GM23338 (cell line): ENCODE results near the gene IGF1R. TPM values are rescaled to one million over a fixed set of nuclear protein-coding genes. Genes with fewer than 3 reads are reported as not detected.

Experiments used
- ATAC-seq: fragments of 200-7000 bp; cut with Tn5 transposase; 3 replicates; pipeline ENCODE4 v1.9.1; 2020
- DNase-seq: peaks from one replicate; pipeline ENCODE4 v3.0.0-alpha.2; 2015; ENCODE audit warnings: low spot score
- H2AFZ ChIP-seq: fragments of 200-600 bp; sonication (generic); 2 replicates; pipeline ENCODE4 v1.8.0; 2016; ENCODE audit warnings: antibody characterized with exemption, mild to moderate bottlenecking, moderate library complexity
- H3F3A ChIP-seq: fragments of 200-600 bp; sonication (generic); replicated peaks from 2 replicates; pipeline ENCODE4 v1.8.0; 2017; ENCODE audit warnings: antibody characterized with exemption, mixed run types, low read depth
- H3K27ac ChIP-seq: fragments of 200-600 bp; sonication (generic); 2 replicates; pipeline ENCODE4 v1.6.1; 2016; ENCODE audit warnings: low read depth
- H3K27me3 ChIP-seq: fragments of 200-600 bp; sonication (generic); 2 replicates; pipeline ENCODE4 v1.8.0; 2016; ENCODE audit warnings: mild to moderate bottlenecking, mixed run types, moderate library complexity; ENCODE audit not compliant: insufficient read depth
- H3K36me3 ChIP-seq: fragments of 200-600 bp; sonication (generic); 2 replicates; pipeline ENCODE4 v1.8.0; 2016; ENCODE audit warnings: mild to moderate bottlenecking; ENCODE audit not compliant: insufficient read depth
- H3K4me1 ChIP-seq: fragments of 200-600 bp; sonication (generic); 2 replicates; pipeline ENCODE4 v1.8.0; 2016; ENCODE audit warnings: mild to moderate bottlenecking, moderate library complexity; ENCODE audit not compliant: insufficient read depth
- H3K4me2 ChIP-seq: fragments of 200-600 bp; sonication (generic); 2 replicates; pipeline ENCODE4 v1.7.1; 2017; ENCODE audit warnings: mixed run types
- H3K4me3 ChIP-seq: fragments of 200-600 bp; sonication (generic); 2 replicates; pipeline ENCODE4 v1.6.1; 2016; ENCODE audit warnings: mixed run types
- H3K79me2 ChIP-seq: fragments of 200-600 bp; sonication (generic); replicated peaks from 2 replicates; pipeline ENCODE4 v1.8.0; 2017; ENCODE audit warnings: mild to moderate bottlenecking; ENCODE audit not compliant: insufficient read depth
- H3K9me2 ChIP-seq: fragments of 200-600 bp; sonication (generic); 2 replicates; pipeline ENCODE4 v1.8.0; 2017; ENCODE audit not compliant: insufficient read depth
- H4K20me1 ChIP-seq: fragments of 200-600 bp; sonication (generic); replicated peaks from 2 replicates; pipeline ENCODE4 v1.8.0; 2017; ENCODE audit warnings: mild to moderate bottlenecking; ENCODE audit not compliant: insufficient read depth
- H3K27ac Mint-ChIP-seq: 2 replicates; pipeline ENCODE4 v1.8.0; 2020; ENCODE audit warnings: inconsistent platforms, mild to moderate bottlenecking, moderate library complexity, mixed read lengths
- H3K27me3 Mint-ChIP-seq: 3 replicates; pipeline ENCODE4 v1.8.0; 2022; ENCODE audit warnings: low read depth, mild to moderate bottlenecking, moderate library complexity, mixed read lengths, inconsistent platforms; ENCODE audit not compliant: insufficient read depth, poor library complexity
- H3K36me3 Mint-ChIP-seq: 3 replicates; pipeline ENCODE4 v1.8.0; 2021; ENCODE audit warnings: low read depth, mild to moderate bottlenecking, inconsistent platforms, moderate library complexity, mixed read lengths
- H3K4me1 Mint-ChIP-seq: 3 replicates; pipeline ENCODE4 v1.8.0; 2020; ENCODE audit warnings: mild to moderate bottlenecking, inconsistent platforms, mixed read lengths
- H3K4me3 Mint-ChIP-seq: 3 replicates; pipeline ENCODE4 v1.8.0; 2021; ENCODE audit warnings: moderate library complexity, mild to moderate bottlenecking, inconsistent platforms, mixed read lengths
- H3K9me3 Mint-ChIP-seq: 3 replicates; pipeline ENCODE4 v1.8.0; 2020; ENCODE audit warnings: moderate library complexity, mild to moderate bottlenecking, inconsistent platforms, mixed read lengths
- CREB1 ChIP-seq: fragments of 250-450 bp; sonication (Bioruptor Pico); IDR thresholded peaks from 2 replicates; pipeline ENCODE4 v1.5.0; 2020; ENCODE audit warnings: low read depth, mild to moderate bottlenecking, moderate library complexity
- EZH2 ChIP-seq: fragments of 200-600 bp; sonication (generic); IDR thresholded peaks from one replicate; pipeline ENCODE4 v1.8.0; 2017; ENCODE audit warnings: antibody characterized with exemption, mild to moderate bottlenecking, low read depth; ENCODE audit not compliant: unreplicated experiment
- EZH2phosphoT487 ChIP-seq: fragments of 200-600 bp; sonication (generic); IDR thresholded peaks from one replicate; pipeline ENCODE4 v1.8.1; 2018; ENCODE audit warnings: antibody characterized with exemption; ENCODE audit not compliant: unreplicated experiment
- JUNB ChIP-seq: IDR thresholded peaks from one replicate; pipeline ENCODE4 v1.6.1; 2016; ENCODE audit warnings: antibody characterized with exemption; ENCODE audit not compliant: unreplicated experiment
- NANOG ChIP-seq: IDR thresholded peaks from 2 replicates; pipeline ENCODE4 v1.6.1; 2016; ENCODE audit warnings: antibody characterized with exemption, borderline replicate concordance
- POLR2AphosphoS5 ChIP-seq: IDR thresholded peaks from 2 replicates; pipeline ENCODE4 v1.6.1; 2016; ENCODE audit warnings: antibody characterized with exemption, low read depth
- REST ChIP-seq: IDR thresholded peaks from one replicate; pipeline ENCODE4 v1.6.1; 2018; ENCODE audit warnings: antibody characterized with exemption; ENCODE audit not compliant: unreplicated experiment
- STAT1 ChIP-seq: IDR thresholded peaks from one replicate; pipeline ENCODE4 v1.6.1; 2016; ENCODE audit warnings: antibody characterized with exemption; ENCODE audit not compliant: unreplicated experiment
- ZNF114 ChIP-seq: fragments of 250-450 bp; sonication (Bioruptor Pico); IDR thresholded peaks from 2 replicates; pipeline ENCODE4 v1.5.0; 2020; ENCODE audit warnings: mild to moderate bottlenecking, moderate library complexity
- ZNF331 ChIP-seq: fragments of 250-450 bp; sonication (Bioruptor Pico); IDR thresholded peaks from 2 replicates; pipeline ENCODE4 v1.5.0; 2020; ENCODE audit warnings: low read depth, mild to moderate bottlenecking, moderate library complexity
- polyA plus RNA-seq: library from polyadenylated mRNA; unstranded; fragments of >200 nt; fragmentation: Nextera tagmentation; extraction: Ambion mirVana; gene quantifications from 2 replicates; pipeline ENCODE4 v1.2.1, GENCODE V29; 2016
- total RNA-seq: library from RNA; depleted of rRNA; stranded (reverse); fragments of >200 nt; shearing (Covaris generic); gene quantifications from 2 replicates; pipeline ENCODE4 v1.2.3, GENCODE V29; 2014
- TF ChIP-seq, protein P1 (sequence below): fragments of 250-450 bp; sonication (Bioruptor Pico); IDR thresholded peaks from 2 replicates; pipeline ENCODE4 v1.5.0; 2020; ENCODE audit warnings: mild to moderate bottlenecking, moderate library complexity
- TF ChIP-seq, protein P2 (sequence below): IDR thresholded peaks from 2 replicates; pipeline ENCODE4 v1.6.1; 2016; ENCODE audit warnings: antibody characterized with exemption
- TF ChIP-seq, protein P3 (sequence below), 2 experiments: fragments of 200-600 bp in 1 of 2; sonication (generic) in 1 of 2; conservative IDR thresholded peaks; 2 replicates each; pipeline versions ENCODE4 v1.5.1 to v1.6.1; 2016 to 2017; ENCODE audit warnings: antibody characterized with exemption in 2 of 2, low read depth in 2 of 2, mild to moderate bottlenecking in 2 of 2, moderate library complexity in 1 of 2

IGF1R gene
- total and polyA plus RNA-seq, 2 experiments from 2014 or later: 20.4 to 92.2 TPM

DNA sequence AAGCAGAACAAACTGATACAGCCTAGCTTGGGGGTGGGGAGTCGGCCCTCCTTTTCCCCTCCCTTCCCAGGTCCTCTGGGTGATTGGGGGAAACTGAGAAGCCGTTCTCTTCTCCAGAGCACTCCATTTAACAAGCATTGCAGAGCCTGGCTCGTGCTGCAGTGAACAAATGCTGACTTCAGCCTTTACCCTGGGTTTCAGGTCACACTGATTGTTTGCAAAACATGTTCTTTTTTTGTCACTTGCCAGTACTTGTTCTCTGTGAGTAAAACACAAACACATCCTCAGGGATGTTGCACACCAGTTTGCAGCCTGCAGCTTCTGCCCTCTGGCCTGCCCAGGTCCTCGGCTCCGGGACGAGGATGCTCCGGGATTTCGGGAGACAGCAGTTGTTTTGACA is 226.4 kb downstream of the IGF1R start:
- Histone ChIP-seq H3K4me1 (peaks cover 55% of the 10 kb centered on the region), H3K9me2 (no peaks in the 10 kb centered on the region), H3K79me2 (peaks cover 98% of the 10 kb centered on the region), H3K36me3 (no peaks in the 10 kb centered on the region), H3K27ac (no peak overlapping the region), H3K4me2 (no peak overlapping the region; the same call in 1 of the 2 replicates), H3K4me3 (no peak overlapping the region), H3K27me3 (no peaks in the 10 kb centered on the region), H2AFZ (no peak overlapping the region), H3F3A (0 out of 2 replicates have a peak, but pooled peaks cover 3% of the 10 kb centered on the region), H4K20me1 (peaks cover 62% of the 10 kb centered on the region)
- peaks cover 48% of the 10 kb centered on the region for H3K4me1 Mint-ChIP-seq
- TF ChIP-seq, protein P1, sequence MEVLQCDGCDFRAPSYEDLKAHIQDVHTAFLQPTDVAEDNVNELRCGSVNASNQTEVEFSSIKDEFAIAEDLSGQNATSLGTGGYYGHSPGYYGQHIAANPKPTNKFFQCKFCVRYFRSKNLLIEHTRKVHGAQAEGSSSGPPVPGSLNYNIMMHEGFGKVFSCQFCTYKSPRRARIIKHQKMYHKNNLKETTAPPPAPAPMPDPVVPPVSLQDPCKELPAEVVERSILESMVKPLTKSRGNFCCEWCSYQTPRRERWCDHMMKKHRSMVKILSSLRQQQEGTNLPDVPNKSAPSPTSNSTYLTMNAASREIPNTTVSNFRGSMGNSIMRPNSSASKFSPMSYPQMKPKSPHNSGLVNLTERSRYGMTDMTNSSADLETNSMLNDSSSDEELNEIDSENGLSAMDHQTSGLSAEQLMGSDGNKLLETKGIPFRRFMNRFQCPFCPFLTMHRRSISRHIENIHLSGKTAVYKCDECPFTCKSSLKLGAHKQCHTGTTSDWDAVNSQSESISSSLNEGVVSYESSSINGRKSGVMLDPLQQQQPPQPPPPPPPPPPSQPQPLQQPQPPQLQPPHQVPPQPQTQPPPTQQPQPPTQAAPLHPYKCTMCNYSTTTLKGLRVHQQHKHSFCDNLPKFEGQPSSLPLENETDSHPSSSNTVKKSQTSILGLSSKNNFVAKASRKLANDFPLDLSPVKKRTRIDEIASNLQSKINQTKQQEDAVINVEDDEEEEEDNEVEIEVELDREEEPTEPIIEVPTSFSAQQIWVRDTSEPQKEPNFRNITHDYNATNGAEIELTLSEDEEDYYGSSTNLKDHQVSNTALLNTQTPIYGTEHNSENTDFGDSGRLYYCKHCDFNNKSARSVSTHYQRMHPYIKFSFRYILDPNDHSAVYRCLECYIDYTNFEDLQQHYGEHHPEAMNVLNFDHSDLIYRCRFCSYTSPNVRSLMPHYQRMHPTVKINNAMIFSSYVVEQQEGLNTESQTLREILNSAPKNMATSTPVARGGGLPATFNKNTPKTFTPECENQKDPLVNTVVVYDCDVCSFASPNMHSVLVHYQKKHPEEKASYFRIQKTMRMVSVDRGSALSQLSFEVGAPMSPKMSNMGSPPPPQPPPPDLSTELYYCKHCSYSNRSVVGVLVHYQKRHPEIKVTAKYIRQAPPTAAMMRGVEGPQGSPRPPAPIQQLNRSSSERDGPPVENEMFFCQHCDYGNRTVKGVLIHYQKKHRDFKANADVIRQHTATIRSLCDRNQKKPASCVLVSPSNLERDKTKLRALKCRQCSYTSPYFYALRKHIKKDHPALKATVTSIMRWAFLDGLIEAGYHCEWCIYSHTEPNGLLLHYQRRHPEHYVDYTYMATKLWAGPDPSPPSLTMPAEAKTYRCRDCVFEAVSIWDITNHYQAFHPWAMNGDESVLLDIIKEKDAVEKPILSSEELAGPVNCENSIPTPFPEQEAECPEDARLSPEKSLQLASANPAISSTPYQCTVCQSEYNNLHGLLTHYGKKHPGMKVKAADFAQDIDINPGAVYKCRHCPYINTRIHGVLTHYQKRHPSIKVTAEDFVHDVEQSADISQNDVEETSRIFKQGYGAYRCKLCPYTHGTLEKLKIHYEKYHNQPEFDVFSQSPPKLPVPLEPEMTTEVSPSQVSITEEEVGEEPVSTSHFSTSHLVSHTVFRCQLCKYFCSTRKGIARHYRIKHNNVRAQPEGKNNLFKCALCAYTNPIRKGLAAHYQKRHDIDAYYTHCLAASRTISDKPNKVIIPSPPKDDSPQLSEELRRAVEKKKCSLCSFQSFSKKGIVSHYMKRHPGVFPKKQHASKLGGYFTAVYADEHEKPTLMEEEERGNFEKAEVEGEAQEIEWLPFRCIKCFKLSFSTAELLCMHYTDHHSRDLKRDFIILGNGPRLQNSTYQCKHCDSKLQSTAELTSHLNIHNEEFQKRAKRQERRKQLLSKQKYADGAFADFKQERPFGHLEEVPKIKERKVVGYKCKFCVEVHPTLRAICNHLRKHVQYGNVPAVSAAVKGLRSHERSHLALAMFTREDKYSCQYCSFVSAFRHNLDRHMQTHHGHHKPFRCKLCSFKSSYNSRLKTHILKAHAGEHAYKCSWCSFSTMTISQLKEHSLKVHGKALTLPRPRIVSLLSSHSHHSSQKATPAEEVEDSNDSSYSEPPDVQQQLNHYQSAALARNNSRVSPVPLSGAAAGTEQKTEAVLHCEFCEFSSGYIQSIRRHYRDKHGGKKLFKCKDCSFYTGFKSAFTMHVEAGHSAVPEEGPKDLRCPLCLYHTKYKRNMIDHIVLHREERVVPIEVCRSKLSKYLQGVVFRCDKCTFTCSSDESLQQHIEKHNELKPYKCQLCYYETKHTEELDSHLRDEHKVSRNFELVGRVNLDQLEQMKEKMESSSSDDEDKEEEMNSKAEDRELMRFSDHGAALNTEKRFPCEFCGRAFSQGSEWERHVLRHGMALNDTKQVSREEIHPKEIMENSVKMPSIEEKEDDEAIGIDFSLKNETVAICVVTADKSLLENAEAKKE (CRISPR knock-in tag): no peak
- no peak for TF ChIP-seq EZH2phosphoT487
- TF ChIP-seq CREB1 (CRISPR knock-in tag): no peak
- TF ChIP-seq, protein P2, sequence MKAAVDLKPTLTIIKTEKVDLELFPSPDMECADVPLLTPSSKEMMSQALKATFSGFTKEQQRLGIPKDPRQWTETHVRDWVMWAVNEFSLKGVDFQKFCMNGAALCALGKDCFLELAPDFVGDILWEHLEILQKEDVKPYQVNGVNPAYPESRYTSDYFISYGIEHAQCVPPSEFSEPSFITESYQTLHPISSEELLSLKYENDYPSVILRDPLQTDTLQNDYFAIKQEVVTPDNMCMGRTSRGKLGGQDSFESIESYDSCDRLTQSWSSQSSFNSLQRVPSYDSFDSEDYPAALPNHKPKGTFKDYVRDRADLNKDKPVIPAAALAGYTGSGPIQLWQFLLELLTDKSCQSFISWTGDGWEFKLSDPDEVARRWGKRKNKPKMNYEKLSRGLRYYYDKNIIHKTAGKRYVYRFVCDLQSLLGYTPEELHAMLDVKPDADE: no peak
- no peak for TF ChIP-seq ZNF331 (CRISPR knock-in tag)
- TF ChIP-seq ZNF114: no peak
- no peak for TF ChIP-seq REST
- TF ChIP-seq, protein P3, sequence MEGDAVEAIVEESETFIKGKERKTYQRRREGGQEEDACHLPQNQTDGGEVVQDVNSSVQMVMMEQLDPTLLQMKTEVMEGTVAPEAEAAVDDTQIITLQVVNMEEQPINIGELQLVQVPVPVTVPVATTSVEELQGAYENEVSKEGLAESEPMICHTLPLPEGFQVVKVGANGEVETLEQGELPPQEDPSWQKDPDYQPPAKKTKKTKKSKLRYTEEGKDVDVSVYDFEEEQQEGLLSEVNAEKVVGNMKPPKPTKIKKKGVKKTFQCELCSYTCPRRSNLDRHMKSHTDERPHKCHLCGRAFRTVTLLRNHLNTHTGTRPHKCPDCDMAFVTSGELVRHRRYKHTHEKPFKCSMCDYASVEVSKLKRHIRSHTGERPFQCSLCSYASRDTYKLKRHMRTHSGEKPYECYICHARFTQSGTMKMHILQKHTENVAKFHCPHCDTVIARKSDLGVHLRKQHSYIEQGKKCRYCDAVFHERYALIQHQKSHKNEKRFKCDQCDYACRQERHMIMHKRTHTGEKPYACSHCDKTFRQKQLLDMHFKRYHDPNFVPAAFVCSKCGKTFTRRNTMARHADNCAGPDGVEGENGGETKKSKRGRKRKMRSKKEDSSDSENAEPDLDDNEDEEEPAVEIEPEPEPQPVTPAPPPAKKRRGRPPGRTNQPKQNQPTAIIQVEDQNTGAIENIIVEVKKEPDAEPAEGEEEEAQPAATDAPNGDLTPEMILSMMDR (conservative IDR thresholded peaks at IDR 0.05; ENCODE audit: low read depth in 2 of 2): no peak
- no peak for TF ChIP-seq JUNB
- TF ChIP-seq STAT1: no peak
- TF ChIP-seq EZH2: no peak
- no peak for TF ChIP-seq POLR2AphosphoS5
- TF ChIP-seq NANOG: no peak
- H3K36me3 Mint-ChIP-seq: no peaks in the 10 kb centered on the region
- peaks cover 1% of the 10 kb centered on the region for H3K27me3 Mint-ChIP-seq
- ATAC-seq: peak; percentile 30
- H3K4me3 Mint-ChIP-seq: no peak overlapping the region
- H3K27ac Mint-ChIP-seq: no peak overlapping the region
- DNase-seq: no peak
- no peaks in the 10 kb centered on the region for H3K9me3 Mint-ChIP-seq
